SHP77 (cell line): Measurements from ENCODE around the gene NPIPA1.
"Not testable (repeated sequence)": the region's sequence is repeated elsewhere in the genome, so short reads cannot be mapped to it uniquely, and the experiment has no call there.

Experiments
- DNase-seq, 2 experiments: peaks; one replicate each; lab custom pipeline; 2025; lab: John Stamatoyannopoulos, UW

Gene NPIPA1

DNA sequence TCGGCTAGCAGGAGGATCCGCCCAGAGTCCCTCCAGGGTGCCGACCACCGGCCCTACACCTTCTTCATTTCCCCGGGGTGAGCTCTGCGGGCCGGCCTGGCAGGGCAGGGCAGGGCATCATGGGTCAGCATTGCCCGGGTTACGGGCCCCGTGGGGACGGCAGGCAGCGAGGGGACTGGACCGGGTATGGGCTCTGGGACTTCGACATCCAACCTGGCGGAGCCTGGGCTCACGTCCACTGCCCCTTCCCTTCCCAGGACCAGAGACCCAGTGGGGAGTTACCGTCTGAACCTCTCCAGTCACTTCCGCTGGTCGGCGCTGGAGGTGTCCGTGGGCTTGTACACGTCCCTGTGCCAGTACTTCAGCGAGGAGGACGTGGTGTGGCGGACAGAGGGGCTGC, 7.0 kb upstream of the NPIPA1 start:
- not testable (repeated sequence) for DNase-seq

DNA sequence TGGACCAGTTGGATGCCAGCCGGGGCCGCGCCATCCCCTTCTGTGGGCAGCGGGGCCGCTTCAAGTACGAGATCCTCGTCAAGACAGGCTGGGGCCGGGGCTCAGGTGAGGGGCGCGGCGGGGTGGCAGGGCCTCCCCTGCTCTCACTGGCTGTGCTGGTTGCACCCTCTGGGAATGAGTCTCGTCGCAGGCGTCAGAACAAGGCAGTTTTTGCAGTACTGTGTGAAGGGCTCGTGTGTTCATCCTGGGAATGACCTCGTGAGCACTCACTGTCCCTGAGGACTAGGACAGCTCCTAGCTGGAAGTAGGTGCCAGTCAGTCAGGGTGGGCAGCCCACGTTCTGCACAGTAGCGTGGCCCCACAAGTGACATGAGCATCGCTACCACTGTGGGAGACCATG, 6.3 kb upstream of the NPIPA1 start:
- DNase-seq = not testable (repeated sequence)

DNA sequence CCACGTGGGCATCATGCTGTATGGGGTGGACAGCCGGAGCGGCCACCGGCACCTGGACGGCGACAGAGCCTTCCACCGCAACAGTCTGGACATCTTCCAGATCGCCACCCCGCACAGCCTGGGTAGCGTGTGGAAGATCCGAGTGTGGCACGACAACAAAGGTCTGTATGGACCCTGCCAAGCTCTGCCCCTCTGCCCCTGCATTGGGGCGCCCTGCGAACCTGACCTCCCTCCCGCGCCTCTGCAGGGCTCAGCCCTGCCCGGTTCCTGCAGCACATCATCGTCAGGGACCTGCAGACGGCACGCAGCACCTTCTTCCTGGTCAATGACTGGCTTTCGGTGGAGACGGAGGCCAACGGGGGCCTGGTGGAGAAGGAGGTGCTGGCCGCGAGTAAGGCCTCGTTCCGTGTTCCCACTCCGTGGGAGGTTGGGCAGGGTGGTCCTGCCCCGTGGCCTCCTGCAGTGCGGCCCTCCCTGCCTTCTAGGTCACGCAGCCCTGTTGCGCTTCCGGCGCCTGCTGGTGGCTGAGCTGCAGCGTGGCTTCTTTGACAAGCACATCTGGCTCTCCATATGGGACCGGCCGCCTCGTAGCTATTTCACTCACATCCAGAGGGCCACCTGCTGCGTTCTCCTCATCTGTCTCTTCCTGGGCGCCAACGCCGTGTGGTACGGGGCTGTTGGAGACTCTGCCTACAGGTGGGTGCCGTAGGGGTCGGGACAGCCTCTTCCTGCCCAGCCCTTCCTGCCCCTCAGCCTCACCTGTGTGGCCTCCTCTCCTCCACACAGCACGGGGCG, 4.5 kb upstream of the NPIPA1 start:
- DNase-seq = not testable (repeated sequence)

DNA sequence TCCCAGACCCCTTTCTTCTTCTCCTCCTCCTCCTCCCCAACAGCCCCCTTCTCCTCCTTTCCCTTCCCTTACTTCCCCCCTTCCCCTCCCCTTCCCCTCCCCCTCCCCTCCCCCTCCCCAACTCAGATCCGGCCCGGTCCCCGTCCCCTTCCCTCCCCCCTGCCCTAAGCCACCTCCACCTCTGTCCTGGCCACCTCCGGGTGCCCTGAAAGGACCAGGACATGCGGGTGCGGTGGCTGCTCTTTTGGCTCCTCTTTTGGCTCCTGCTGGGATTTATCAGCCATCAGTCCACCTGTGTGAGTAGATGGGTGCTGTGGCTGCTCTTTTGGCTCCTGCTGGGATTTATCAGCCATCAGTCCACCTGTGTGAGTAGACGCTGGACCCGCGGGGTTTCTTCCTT, 751 bp downstream of the NPIPA1 start:
- not testable (repeated sequence) for DNase-seq

DNA sequence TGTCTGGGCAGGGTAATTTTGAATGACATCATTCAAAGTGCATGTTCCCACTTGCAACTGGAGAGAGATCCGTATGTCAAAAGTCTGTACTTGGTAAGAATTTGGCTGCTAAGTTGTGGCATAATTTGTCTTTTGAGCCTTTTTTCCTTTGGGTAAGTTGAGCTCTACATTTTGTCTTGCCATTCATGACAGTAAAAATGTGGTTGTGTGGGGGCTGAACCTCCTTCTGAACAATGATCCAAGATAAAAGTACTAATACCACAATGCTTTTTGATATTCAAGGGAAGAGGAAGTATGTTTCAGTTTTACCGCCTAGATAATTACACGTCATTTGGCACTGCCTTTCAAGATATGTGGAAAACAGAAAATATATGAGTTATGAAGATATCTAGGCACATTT, 5.4 kb downstream of the NPIPA1 start:
- not testable (repeated sequence) for DNase-seq

DNA sequence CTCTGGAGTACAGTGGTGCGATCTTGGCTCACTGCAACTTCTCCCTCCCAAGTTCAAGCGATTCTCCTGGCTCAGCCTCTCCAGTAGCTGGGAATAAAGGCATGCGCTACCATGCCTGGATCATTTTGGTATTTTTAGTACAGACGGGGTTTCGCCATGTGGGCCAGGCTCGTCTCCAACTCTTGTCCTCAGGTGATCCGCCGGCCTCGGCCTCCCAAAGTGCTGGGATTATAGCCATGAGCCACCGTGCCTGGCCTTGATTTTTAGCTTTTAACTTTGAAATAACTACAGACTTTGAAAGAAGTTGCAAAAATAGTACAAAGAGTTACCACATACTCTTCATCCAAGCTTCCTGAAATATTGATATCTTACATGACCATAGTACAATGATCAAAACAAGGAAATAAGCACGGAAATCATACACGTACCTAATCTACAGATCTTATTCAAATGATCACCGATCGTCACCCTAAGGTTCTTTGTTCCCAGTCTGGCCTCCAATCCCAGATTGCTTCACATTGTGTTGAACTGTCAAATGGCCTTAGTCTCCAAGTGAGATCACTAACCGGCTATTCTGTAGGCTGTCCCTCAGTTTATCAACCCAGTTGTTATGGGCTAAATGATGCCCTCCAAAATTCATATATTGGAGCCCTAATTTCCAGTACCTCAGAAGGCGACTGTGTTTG, 18.4 kb downstream of the NPIPA1 start:
- DNase-seq = no peak

DNA sequence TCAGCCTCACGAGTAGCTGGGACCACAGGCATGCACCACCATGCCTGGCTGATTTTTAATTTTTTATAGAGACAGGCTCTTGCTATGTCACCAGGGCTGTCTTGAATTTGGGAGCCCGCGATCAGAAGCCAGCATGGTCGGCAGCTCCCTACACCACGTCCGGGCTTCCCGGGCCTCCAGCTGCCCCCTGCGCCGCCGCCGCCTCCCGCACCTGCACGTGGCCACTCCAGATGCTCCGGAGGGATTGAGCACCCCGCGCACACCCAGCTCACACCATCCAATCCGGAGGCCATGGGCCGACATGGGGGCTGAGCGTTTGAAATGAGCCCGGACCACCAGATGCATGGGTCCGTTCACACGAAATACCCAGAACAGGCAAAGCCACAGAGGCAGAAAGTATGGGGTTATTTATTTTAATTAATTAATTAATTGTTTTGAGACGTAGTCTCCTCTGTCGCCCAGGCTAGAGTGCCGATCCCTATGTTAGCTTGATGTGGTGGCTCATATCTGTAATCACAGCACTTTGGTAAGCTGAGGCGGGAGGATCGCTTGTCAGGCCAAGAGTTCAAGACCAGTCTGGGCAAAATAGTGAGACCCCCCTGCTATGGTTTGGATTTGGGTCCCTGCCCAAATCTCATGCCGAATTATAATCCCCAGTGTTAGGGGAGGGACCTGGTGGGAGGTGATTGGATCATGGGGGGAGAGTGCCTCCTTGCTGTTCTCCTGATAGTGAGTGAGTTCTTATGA, 20.5 kb downstream of the NPIPA1 start:
- DNase-seq = no peak

DNA sequence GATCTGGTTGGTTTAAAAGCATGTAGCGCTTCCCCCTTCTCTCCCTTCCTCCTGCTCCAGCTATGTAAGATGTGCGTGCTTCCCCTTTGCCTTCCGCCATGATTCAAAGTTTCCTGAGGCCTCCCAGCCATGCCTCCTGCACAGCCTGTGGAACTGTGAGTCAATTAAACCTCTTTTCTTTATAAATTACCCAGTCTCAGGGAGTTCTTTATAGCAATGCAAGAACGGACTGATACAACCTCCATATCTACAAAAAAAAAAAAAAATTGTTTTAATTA, 21.0 kb downstream of the NPIPA1 start:
- no peak for DNase-seq

DNA sequence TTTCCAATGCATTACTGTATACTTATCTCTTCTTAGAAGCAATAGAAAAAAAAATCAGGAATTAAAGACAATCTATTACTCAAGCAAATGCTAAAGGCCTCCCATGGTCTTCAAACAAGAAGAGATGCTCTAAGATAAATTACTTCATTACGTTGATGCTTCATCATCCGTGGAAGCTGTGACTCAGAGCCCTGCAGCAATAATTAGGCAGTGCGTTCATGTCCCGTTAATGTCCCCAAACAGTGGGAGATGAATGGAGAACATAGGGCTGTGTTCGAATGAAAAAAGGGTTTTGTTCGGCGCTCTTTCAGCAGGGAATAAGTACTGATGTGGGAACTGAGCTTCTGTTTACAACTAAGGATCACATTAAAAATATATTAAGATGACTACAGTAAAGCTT, 21.7 kb downstream of the NPIPA1 start:
- no peak for DNase-seq

DNA sequence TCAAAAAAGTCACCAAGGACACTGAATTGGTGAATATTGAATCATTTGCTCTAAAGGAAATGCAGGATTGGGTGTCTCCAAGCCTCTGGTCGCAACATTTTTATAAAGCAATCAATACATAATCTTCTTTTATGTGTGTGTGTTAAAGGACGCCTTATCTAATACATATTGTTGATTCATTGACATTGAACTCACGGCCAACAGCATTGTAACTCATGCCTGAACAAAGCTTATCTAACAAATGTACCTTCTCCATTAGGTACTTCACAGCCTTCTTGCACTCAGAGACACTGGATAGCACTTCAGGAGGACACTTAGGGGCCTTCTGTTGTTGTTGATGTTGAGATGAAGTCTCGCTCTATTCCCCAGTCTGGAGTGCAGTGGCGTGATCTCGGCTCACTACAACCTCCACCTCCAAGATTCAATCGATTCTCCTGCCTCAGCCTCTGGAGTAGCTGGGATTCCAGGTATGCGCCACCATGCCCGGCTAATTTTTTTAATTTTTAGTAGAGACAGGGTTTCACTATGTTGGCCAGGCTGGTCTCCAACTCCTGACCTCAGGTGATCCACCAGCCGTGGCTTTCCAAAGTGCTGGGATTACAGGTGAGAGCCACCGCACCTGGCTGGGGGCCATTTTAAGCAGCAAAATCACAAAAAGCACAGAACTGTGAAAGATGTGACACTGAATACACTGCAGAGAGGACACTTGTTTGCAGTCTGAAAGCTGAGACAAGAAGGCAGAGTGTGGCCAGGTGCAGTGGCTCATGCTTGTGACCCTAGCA, 24.4 kb downstream of the NPIPA1 start:
- no peak for DNase-seq

DNA sequence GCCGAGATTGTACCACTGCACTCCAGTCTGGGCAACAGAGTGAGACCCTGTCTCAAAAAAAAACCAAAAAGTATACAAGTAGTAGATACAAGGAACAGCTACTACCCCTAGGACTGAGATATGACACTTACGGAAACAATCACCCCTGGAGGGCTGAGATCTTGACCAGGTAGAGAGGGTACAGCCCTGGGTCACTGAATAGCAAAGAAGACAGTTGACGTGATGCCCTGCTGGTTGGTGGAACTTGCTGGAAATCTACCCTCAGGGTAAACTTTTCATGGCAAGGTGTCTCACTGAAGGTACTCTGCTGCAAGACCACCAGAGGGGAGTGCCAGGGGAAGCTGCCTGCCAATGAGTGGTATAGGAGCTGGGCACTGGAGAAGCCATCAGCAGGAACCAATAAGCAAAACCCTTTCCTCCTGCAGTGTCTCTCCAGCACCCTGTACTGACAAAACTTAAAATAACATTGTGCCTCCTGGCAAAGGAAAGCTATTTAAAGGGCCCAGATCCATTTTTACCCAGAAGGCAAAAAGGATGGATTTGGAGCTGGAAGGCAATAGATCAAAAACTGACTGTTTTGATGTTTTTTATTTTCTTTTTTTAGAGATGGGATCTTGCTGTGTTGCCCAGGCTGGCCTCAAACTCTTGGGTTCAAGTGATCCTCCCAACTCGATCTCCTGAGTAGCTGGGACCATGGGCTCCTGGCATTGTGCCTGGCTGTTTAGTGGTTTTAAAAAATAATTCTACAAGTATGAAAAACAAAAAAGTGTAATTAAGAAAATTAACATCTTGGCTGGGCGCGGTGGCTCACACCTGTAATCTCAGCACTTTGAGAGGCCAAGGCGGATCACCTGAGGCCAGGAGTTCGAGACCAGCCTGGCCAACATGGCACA, 26.3 kb downstream of the NPIPA1 start:
- DNase-seq = no peak

DNA sequence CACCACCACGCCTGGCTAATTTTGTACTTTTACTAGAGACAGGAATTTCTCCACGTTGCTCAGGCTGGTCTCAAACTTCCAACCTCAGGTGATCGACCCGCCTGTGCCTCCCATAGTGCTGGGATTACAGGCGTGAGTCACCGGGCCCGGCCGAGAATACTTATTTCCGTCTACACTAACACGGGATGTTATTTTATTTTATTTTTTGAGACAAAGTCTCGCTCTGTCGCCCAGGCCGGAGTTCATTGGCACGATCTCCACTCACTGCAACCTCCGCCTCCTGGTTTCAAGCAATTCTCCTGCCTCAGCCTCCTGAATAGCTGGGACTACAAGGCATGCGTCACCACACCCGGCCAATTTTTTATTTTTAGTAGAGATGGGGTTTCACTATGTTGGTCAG, 28.1 kb downstream of the NPIPA1 start:
- no peak for DNase-seq

DNA sequence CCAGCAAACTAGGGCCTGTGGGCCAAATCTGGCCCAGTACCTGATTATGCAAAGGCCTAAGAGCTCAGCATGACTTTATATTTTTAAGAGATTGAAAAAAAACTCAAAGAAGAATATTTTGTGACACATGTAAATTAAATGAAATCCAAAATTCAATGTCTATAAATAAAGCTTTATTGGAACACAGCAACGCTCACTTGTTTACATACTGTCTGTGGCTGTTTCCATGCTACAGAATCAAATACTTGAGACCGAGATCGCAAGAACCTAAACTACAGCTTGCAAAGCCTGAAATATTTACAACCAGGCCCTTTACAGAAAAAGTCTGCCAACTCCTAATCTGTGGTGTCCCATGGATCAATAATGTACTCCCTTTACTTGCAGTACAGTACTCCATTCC, 32.6 kb downstream of the NPIPA1 start:
- not testable (repeated sequence) for DNase-seq

DNA sequence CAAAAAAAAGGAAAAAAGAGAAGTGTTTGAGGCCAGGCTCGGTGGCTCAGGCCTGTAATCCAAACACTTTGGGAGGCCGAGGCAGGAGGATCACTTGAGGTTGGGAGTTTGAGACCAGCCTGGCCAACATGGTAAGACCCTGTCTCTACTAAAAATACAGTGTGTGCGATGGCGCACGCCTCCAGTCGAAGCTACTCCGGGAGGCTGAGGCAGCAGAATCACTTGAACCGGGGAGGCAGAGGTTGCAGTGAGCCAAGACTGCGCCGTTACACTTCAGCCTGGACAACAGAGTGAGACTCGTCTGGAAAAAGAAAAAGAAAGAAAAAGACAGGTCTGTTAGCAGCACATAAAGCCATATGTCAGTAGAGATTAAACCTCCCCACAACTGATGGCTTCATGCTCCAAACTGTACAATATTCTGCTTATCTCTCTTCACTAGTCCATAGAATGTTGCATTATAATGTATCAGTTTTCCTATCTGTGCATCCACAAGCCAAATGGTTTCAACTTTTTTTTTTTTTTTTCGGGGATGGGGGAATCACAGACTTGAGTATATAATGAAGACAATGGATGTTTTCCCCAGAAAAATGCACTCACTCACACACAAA, 34.5 kb downstream of the NPIPA1 start:
- DNase-seq = not testable (repeated sequence)

DNA sequence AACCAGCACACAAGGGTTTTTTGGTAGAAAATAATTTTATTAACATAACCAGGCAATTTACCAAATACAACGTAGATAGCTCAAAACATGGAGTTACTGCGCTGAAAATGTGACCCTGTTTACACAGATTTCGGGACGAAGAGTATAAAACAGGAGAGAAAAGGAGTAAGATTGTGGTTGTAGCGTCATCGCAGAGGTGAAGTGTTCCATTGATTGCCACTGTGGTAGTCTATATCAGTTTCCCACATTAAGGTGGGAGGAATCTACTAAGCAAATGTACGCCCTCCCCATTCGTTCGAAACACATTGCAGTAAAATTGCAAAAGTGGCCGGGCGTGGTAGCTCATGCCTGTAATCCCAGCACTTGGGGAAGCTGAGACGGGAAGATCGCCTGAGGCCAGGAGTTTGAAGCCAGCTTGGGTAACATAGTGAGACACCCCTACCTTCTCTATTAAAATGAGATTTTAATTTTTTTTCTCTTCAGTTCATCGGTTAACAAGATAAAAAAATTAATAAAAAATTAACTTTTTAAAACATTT, 36.6 kb downstream of the NPIPA1 start:
- DNase-seq = not testable (repeated sequence)

DNA sequence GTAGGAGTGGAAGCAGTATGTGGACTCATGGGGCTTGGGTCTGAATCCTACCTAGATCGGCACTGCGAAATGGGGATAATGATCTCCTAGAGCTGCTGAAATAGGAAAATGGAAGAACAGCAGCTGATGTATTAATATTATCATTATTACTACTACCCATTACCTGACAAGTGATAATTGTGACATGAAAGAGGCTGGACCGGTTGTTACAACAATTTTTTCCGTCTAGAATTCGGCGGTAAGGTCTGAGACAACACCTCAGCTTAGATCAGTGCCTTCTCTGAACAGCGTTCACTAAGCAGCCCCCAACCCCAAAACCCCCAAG, 37.0 kb downstream of the NPIPA1 start:
- DNase-seq = not testable (repeated sequence)

DNA sequence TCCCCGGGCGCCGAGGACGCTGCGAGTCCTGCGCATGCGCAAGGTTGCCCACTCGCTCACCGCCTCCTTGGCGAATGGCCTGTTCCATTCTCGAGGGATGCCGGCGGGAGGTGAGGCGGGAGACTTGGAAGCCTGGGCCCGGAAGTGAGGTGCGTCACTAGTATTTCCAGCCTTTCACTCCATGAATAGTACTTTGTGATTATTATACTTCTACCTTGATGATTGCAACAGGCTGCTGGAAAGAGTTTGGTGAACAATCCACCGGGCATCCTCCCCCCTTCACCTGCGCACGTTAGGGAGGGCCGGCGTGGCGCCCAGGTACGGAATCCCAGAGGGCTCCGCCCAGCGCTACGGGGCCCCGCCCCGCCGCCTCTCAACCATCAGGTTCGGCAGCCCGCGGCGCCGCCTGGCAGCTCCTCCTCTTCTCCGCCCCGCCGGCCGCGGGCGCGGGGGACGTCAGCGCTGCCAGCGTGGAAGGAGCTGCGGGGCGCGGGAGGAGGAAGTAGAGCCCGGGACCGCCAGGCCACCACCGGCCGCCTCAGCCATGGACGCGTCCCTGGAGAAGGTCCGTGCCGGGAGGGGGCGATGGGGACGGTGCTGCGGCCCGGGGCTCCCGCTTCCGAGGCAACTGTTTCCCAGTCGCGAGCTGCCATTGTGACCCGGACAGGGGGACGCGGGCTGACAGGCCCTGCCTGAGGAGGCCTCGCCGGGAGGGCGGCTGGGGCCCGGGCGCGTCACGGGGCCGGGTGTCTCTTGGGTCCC, 37.6 kb downstream of the NPIPA1 start, which contains the start of gene PDXDC1:
Gene PDXDC1 (plus strand): TSS at position 371 of the 762 bp plus-strand sequence. CDS start 174 bp downstream, at position 545.
- peak; percentile 81 to 94 for DNase-seq

DNA sequence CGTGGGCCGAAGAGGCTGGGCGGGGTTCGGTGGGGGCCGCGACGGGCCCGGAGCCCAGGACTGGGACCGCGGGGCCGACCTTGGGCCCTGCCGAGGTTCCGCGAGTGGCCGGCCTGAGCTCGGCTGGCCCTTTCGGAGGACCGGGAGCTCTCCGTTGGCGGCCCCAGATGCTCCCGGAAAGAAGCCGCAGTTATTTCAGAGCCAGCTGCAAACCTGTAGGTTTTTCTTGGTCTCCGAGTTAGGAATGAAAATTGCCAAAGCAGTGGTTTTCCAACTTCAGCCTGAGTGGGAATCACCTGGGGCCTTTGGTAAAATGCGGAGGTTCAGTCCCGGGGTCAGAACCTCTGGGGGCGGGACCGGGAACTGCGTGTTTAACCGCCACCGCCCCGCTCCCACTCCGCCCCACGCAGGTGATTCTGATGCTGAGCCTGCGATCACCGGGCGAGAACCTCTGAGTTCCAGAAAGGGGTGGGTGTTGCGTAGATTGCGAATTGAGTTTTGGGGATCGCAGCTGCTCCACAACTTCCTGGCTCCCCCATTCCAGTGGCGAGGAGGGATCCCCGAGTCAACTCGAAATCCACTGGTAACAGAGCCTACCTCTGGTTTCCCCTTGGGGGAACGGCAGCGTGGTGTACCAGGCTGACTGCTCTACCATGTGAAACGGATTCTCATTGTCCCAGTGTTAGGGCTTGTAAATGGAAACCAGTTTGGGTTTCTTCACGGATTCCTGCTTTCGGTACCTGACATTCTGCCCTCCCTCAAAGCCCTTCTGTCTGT, 38.4 kb downstream of the NPIPA1 start:
- peak in 1 of 2 experiments; percentile 18 for DNase-seq
